ENCODE measurements around the gene LIME1. TPM values are rescaled to one million over a fixed set of nuclear protein-coding genes. Genes with fewer than 3 reads are reported as not detected.

LIME1 gene
- total RNA-seq, 1 donor from 2014 or later: 10.2 TPM

- Mint-ChIP-seq H3K9me3 (no peaks in the 10 kb centered on the region), H3K27me3 (no peaks in the 10 kb centered on the region), H3K4me1 (peaks cover 4% of the 10 kb centered on the region), H3K36me3 (ENCODE audit: low read depth) (peaks cover 4% of the 10 kb centered on the region), H3K4me3 (no peak overlapping the region), H3K27ac (no peak overlapping the region)
- CTCF ChIA-PET: no interaction called here
- POLR2A ChIA-PET: interaction anchor here (0.6 kb wide), 1 partner anchor 147 kb away, joined by 3 read pairs; no protein-coding TSS in a partner anchor
- ATAC-seq (ENCODE audit: low read depth) (no peak), DNase-seq (no peak)
- TF ChIP-seq CTCF (IDR thresholded peaks at IDR 0.05): no peak
- intact Hi-C loops (cut with micrococcal nuclease): no loop called here
Measured at GRCh38 chr20:63690003-63690897, 46.2 kb upstream of the LIME1 start.

GRCh38 chr20:63690898-63691710 lies 45.4 kb upstream of the LIME1 start:
- Mint-ChIP-seq H3K27ac (no peak overlapping the region), H3K27me3 (no peaks in the 10 kb centered on the region), H3K4me1 (peaks cover 6% of the 10 kb centered on the region), H3K4me3 (no peak overlapping the region), H3K9me3 (no peaks in the 10 kb centered on the region), H3K36me3 (ENCODE audit: low read depth) (peaks cover 4% of the 10 kb centered on the region)
- TF ChIP-seq CTCF (IDR thresholded peaks at IDR 0.05): no peak
- ChIA-PET CTCF (no interaction called here), POLR2A (interaction anchor here (0.6 kb wide), 1 partner anchor 148 kb away, joined by 3 read pairs; no protein-coding TSS in a partner anchor)
- no peak for DNase-seq
- intact Hi-C loops (cut with micrococcal nuclease): no loop called here
- ATAC-seq (ENCODE audit: low read depth): no peak

GRCh38 chr20:63691711-63692435 lies 44.6 kb upstream of the LIME1 start:
- ChIA-PET POLR2A (no interaction called here), CTCF (no interaction called here)
- DNase-seq (no peak), ATAC-seq (ENCODE audit: low read depth) (no peak)
- intact Hi-C loops (cut with micrococcal nuclease): no loop called here
- no peaks in the 10 kb centered on the region for H3K27me3 Mint-ChIP-seq
- no peak overlapping the region for H3K27ac Mint-ChIP-seq
- H3K4me3 Mint-ChIP-seq: no peak overlapping the region
- peaks cover 4% of the 10 kb centered on the region for H3K36me3 Mint-ChIP-seq (ENCODE audit: low read depth)
- no peak for TF ChIP-seq CTCF (IDR thresholded peaks at IDR 0.05)
- no peaks in the 10 kb centered on the region for H3K9me3 Mint-ChIP-seq
- peaks cover 11% of the 10 kb centered on the region for H3K4me1 Mint-ChIP-seq

GRCh38 chr20:63692436-63693082 lies 43.9 kb upstream of the LIME1 start:
- no peak for DNase-seq
- ChIA-PET CTCF (no interaction called here), POLR2A (no interaction called here)
- no peak overlapping the region for H3K4me3 Mint-ChIP-seq
- intact Hi-C loops (cut with micrococcal nuclease): no loop called here
- no peaks in the 10 kb centered on the region for H3K27me3 Mint-ChIP-seq
- no peak for ATAC-seq (ENCODE audit: low read depth)
- no peaks in the 10 kb centered on the region for H3K9me3 Mint-ChIP-seq
- H3K27ac Mint-ChIP-seq: no peak overlapping the region
- H3K36me3 Mint-ChIP-seq (ENCODE audit: low read depth): peaks cover 4% of the 10 kb centered on the region
- H3K4me1 Mint-ChIP-seq: peaks cover 15% of the 10 kb centered on the region
- TF ChIP-seq CTCF (IDR thresholded peaks at IDR 0.05): no peak
